HG02852 (cell line): ENCODE measurements around the gene RFTN2.
"Not testable (repeated sequence)": the region's sequence is repeated elsewhere in the genome, so short reads cannot be mapped to it uniquely, and the experiment has no call there.

ENCODE experiments used
- ATAC-seq: cut with Tn5 transposase; IDR thresholded peaks from one replicate; pipeline ENCODE4 v1.9.1; 2021; ENCODE audit warnings: mild to moderate bottlenecking, moderate library complexity; ENCODE audit not compliant: unreplicated experiment

The RFTN2 gene

DNA sequence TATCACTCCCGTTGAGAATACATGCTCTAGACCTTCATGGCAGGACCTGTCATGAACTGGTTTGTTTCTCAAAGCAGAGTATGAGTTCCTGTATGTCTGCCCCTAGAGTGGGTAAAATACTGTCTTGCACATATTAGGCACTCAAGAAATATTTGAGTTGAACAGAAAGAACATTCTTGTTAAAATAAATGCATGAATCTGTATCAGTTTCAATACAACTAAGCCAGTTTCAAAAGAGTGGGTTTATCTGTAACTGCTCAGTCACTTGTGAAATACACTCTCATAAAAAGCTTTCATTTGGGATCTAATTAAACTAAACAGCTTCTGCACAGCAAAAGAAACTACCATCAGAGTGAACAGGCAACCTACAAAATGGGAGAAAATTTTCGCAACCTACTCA, 69.2 kb downstream of the RFTN2 start:
- peak; percentile 93 for ATAC-seq

DNA sequence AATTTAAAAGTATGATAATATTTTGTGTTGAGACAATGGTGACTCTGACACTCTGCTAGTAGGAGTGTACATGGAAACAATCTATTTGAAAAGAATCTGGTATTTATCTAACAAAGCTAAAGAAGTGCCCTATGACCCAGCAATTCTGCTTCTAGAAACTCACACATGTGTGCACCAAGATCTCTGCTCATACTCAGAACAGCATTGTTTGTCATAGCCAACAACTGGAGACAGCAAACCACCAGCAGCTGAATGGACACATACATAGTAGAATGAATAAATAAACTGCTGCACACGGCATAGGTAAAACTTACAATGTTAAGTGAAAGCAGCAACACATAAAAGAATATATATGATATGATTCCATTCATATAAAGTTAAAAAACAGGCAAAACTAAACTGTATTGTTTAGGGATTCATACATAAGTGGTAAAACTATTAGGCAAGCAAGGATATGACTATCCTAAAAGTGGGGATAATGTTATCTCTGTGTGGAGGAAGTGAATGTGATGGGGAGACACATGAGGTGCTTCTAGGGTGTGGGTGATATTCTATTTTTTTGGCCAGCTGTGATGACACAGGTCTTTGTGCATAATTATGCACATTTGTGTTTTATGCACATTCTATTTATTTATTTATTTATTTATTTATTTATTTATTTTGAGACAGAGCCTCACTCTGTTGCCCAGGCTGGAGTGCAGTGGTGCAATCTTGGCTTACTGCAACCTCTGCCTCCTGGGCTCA, 71.1 kb downstream of the RFTN2 start:
- no peak for ATAC-seq

GRCh38 chr2:197601726-197602125, 73.7 kb downstream of the RFTN2 start:
- ATAC-seq, result no peak

DNA sequence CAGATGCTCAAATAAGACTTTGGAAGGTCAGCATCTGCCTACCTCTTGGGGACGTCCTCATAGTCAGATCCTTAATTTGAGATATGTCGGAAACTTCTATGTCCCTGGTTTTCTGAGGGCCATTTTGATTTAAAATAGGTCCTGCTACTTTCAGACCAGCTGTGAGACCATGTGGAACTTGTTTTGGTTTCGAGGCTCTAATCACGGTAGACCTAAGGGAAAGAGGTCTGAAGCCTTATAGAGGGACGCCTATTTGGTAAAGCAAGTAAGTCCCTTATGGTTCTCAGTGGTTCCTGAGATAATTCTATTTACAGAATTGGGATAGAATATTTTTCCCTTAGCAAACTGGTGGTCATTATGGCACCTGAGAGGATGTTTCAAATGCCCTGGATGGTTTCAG, 75.1 kb downstream of the RFTN2 start:
- no peak for ATAC-seq

DNA sequence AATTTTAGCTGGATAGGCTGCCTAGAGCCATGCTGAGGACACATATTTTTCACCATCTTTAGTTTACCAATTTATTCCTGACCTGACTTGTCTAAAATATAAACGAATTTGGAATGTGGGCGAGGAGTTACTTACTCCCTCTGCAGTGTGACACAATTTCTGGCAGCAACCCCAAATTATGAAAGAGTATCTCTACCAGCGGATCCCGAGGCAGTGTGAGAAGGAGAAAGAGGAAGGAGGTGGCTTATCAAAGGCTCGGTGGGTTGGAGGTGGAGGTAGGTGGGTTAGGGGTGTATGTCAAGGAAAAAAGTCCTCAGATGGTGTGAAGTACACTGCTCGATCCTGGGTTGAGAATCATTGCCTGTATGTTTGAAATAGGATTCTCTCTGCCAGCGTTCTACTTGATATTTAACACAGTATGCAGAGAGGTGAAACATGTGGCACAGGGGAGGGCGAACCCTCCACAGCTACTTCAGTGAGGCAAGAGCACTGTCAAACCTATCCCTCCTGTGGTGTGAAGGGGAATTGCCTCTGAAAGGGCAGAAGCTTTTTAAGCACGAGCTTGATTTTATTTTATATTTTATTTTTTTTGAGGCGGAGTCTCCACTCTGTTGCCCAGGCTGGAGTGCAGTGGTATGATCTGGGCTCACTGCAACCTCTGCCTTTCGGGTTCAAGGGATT, 76.0 kb downstream of the RFTN2 start:
- ATAC-seq, result no peak

GRCh38 chr2:197598450-197598849, 76.9 kb downstream of the RFTN2 start:
- no peak for ATAC-seq

GRCh38 chr2:197597166-197597565, 78.2 kb downstream of the RFTN2 start:
- no peak for ATAC-seq

- no peak for ATAC-seq
Measured at GRCh38 chr2:197596766-197597165, 78.6 kb downstream of the RFTN2 start.

GRCh38 chr2:197591339-197592072, 83.9 kb downstream of the RFTN2 start:
- no peak for ATAC-seq

DNA sequence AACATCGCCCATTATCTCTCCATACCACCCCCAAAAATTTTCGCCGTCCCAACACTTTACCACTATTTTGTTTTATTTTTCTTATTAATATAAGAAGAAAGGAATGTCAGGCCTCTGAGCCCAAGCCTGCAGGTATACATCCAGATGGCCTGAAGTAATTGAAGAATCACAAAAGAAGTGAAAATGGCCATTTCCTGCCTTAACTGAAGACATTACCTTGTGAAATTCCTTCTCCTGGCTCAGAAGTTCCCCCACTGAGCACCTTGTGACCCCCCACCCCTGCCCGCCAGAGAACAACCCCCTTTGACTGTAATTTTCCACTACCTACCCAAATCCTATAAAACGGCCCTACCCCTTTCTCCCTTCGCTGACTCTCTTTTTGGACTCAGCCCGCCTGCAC, 88.1 kb downstream of the RFTN2 start:
- not testable (repeated sequence) for ATAC-seq

DNA sequence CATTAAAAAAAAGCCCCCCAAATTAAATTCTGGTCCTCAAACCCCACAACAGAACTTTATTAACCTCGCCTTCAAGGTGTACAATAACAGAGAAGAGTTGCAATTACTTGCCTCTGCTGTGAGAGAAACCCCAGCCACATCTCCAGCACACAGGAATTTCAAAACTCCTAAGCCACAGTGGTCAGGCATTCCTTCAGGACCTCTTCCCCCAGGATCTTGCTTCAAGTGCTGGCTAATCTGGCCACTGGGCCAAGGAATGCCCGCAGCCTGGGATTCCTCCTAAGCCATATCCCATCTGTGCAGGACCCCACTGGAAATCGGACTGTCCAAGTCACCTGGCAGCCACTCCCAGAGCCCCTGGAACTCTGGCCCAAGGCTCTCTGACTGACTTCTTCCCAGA, 95.2 kb downstream of the RFTN2 start:
- ATAC-seq, result not testable (repeated sequence)

DNA sequence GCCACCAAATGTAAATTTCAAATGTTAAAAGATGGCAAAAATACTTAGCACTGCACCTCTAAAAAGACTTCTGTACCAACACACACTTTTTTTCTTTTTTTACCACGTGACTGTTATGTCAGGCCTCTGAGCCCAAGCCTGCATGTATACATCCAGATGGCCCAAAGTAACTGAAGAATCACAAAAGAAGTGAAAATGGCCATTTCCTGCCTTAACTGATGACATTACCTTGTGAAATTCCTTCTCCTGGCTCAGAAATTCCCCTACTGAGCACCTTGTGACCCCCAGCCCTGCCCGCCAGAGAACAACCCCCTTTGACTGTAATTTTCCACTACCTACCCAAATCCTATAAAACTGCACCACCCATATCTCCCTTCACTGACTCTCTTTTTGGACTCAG, 97.1 kb downstream of the RFTN2 start:
- not testable (repeated sequence) for ATAC-seq

GRCh38 chr2:197577446-197577845, 97.9 kb downstream of the RFTN2 start:
- ATAC-seq, result no peak

- no peak for ATAC-seq
Measured at GRCh38 chr2:197576631-197577030, 98.8 kb downstream of the RFTN2 start.

GRCh38 chr2:197575987-197576386, 99.4 kb downstream of the RFTN2 start:
- ATAC-seq, result no peak

GRCh38 chr2:197573608-197574007, 101.8 kb downstream of the RFTN2 start:
- no peak for ATAC-seq

- ATAC-seq, result no peak
Measured at GRCh38 chr2:197571627-197572271, 103.6 kb downstream of the RFTN2 start.

DNA sequence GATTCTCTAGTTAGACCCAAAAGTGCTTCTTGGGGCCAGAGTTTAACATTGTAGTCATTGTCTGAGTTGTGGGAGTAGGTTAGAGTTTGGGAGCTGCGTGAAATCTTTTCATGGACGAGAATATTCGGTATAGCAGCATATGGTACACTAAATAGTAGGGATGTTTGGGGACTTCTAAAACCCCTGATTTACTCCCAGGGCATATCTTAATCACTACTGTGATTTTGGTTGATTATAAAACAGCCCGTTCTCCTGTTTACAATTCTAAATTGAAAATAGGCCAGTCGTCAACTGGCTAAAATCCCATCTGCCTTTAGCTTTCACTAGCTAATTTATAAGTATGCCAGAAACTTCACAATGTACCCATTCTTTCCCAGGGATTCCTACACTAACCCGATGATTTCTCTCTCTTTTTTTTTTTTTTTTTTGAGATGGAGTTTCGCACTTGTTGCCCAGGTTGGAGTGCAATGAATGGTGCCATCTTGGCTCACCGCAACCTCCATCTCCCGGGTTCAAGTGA, 115.2 kb downstream of the RFTN2 start:
- ATAC-seq, result no peak

DNA sequence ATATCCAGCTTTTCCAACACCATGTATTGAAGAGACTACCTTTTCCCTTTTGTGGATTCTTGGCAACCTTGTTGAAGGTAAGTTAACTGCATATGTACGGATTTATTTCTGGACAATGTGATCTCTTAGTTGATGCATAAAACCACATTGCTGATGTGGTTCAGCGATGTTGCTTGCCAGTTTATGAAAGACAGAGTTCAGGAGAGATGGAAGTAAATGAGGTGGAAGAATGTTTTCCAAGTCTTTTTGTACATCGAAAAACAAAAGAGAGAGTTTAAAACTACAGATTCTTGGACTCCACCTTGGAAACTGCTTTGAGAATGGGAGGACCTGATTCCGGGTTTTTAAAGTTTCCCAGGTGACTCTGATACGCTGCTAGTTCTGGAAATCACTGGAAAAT, 115.7 kb downstream of the RFTN2 start:
- no peak for ATAC-seq

- ATAC-seq, result no peak
Measured at GRCh38 chr2:197558393-197558792, 117.0 kb downstream of the RFTN2 start.

GRCh38 chr2:197556456-197556855, 118.9 kb downstream of the RFTN2 start:
- no peak for ATAC-seq
